ENCODE measurements around the gene ZNF839. TPM values are rescaled to one million over a fixed set of nuclear protein-coding genes. Genes with fewer than 3 reads are reported as not detected.
A peak's percentile ranks its signal among the peaks of the same experiment; 100 is the strongest.

ZNF839 gene
- total RNA-seq, 6 experiments from 2014 or later = 3.6 to 8.7 (median 5.9) TPM

GRCh38 chr14:102278631-102278935 lies 41.0 kb upstream of the ZNF839 start:
- DNase-seq = no peak
- no peaks in the 10 kb centered on the region for H3K4me1 ChIP-seq
- TF ChIP-seq POLR2A (IDR thresholded peaks at IDR 0.05) (no peak), CTCF (IDR thresholded peaks at IDR 0.05) (no peak)
- intact Hi-C loops (cut with DNase I) = no loop called here
- WGBS (ENCODE audit: insufficient coverage, low coverage, low lambda C conversion rate, missing lambda C conversion rate) = 86% methylated on average over 5 of the region's 6 CpGs
- ATAC-seq = no peak
- no peaks in the 10 kb centered on the region for H3K9me3 ChIP-seq
- H3K27ac ChIP-seq = no peak overlapping the region
- no peaks in the 10 kb centered on the region for H3K27me3 ChIP-seq
- no peaks in the 10 kb centered on the region for H3K36me3 ChIP-seq
- H3K4me3 ChIP-seq = no peak overlapping the region

GRCh38 chr14:102279282-102279681 lies 40.3 kb upstream of the ZNF839 start:
- H3K4me3 ChIP-seq = no peak overlapping the region
- no peak overlapping the region for H3K27ac ChIP-seq
- 100% methylated on average over 2 of the region's 3 CpGs for WGBS (ENCODE audit: insufficient coverage, low coverage, low lambda C conversion rate, missing lambda C conversion rate)

GRCh38 chr14:102279688-102280348 lies 39.7 kb upstream of the ZNF839 start:
- no peaks in the 10 kb centered on the region for H3K9me3 ChIP-seq
- DNase-seq = no peak
- H3K4me1 ChIP-seq = no peaks in the 10 kb centered on the region
- H3K4me3 ChIP-seq = no peak overlapping the region
- no peak overlapping the region for H3K27ac ChIP-seq
- peak in 1 of 4 donors; percentile 30 for ATAC-seq
- no peaks in the 10 kb centered on the region for H3K27me3 ChIP-seq
- TF ChIP-seq POLR2A (IDR thresholded peaks at IDR 0.05) (no peak), CTCF (IDR thresholded peaks at IDR 0.05) (no peak)
- intact Hi-C loops (cut with DNase I) = no loop called here
- no peaks in the 10 kb centered on the region for H3K36me3 ChIP-seq
- whole genome bisulfite sequencing (ENCODE audit: insufficient coverage, low coverage, low lambda C conversion rate, missing lambda C conversion rate) = 62% methylated on average over 2 of the region's 8 CpGs

More at GRCh38 chr14:102279282-102279681, 40.3 kb upstream of the ZNF839 start:
- ATAC-seq (no peak), DNase-seq (no peak)
- no peaks in the 10 kb centered on the region for H3K36me3 ChIP-seq
- no peaks in the 10 kb centered on the region for H3K9me3 ChIP-seq
- H3K4me1 ChIP-seq = no peaks in the 10 kb centered on the region
- intact Hi-C loops (cut with DNase I) = no loop called here
- no peaks in the 10 kb centered on the region for H3K27me3 ChIP-seq
- TF ChIP-seq CTCF (IDR thresholded peaks at IDR 0.05) (no peak), POLR2A (IDR thresholded peaks at IDR 0.05) (no peak)

- H3K4me1 ChIP-seq = no peaks in the 10 kb centered on the region
- H3K36me3 ChIP-seq = no peaks in the 10 kb centered on the region
- ATAC-seq = no peak
- no peak for DNase-seq
- no peaks in the 10 kb centered on the region for H3K27me3 ChIP-seq
- 100% methylated on average over 3 of the region's 8 CpGs for WGBS (ENCODE audit: insufficient coverage, low coverage, low lambda C conversion rate, missing lambda C conversion rate)
- H3K4me3 ChIP-seq = no peak overlapping the region
- TF ChIP-seq CTCF (IDR thresholded peaks at IDR 0.05) = no peak
- no peak for TF ChIP-seq POLR2A (IDR thresholded peaks at IDR 0.05)
- intact Hi-C loops (cut with DNase I) = no loop called here
- no peak overlapping the region for H3K27ac ChIP-seq
- H3K9me3 ChIP-seq = no peaks in the 10 kb centered on the region
These were observed 39.1 kb upstream of the ZNF839 start for GRCh38 chr14:102280376-102280962.
